ENCODE results near the gene RPAP3. TPM values are rescaled to one million over a fixed set of nuclear protein-coding genes. Genes with fewer than 3 reads are reported as not detected.

RPAP3 gene
- total RNA-seq = 17.6 TPM
- long read RNA-seq, full-length matches to known transcripts = 26 of 32 reads
- long read RNA-seq, partial matches to known transcripts = 3 of 32 reads
- long read RNA-seq, other reads (novel, unspliced or antisense) = 3 of 32 reads

DNA sequence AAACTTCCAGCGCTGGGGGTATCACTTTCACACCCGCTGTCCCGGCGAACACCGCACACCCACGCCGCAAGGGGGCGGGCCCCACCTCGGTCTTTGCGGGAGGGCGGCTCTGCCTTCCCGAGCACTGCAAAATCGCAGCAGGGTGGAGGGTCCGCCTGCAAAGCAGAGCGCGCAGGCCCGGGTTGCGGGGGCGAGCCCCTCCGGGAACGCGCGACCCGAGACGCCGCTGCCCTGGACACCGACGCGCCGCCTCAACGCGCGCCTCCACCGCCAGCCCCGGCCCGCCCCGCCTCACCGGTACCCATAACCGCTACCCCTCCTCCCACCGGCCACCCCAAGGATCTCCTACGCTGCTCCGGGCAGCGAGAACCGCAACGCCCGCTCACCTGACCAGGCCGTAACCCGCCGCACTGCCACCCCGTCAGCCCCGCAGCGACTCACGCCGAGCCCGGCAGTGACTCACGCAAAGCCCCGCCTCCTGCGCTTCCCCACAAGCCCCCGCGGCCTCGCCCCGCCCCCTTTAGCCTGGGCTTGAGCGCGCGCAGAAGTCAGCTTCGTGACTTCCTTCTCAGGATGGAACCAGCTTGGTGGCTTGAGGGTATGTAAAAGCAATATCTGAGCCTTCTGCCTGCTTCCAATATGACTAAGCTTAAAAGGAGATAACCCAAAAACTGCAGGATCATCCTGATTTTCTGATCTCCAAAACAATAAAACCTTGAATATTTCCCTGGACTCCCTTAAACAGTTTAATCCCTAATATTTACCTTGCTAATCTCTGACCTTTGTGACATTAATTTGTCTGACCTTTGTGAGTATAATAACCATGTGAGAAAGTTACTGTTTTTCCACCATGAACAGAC lies at the start of gene RPAP3:
TSS of gene RPAP3 (minus strand) at position 465 of the 860 bp plus-strand sequence. CDS start 3,190 bp downstream, outside the sequence.
- peak; percentile 99 for DNase-seq (ENCODE audit: low spot score)

GRCh38 chr12:47754881-47755280 lies 49.1 kb upstream of the RPAP3 start:
- DNase-seq (ENCODE audit: low spot score) = no peak

GRCh38 chr12:47754126-47754525 lies 48.3 kb upstream of the RPAP3 start:
- DNase-seq (ENCODE audit: low spot score) = no peak

DNA sequence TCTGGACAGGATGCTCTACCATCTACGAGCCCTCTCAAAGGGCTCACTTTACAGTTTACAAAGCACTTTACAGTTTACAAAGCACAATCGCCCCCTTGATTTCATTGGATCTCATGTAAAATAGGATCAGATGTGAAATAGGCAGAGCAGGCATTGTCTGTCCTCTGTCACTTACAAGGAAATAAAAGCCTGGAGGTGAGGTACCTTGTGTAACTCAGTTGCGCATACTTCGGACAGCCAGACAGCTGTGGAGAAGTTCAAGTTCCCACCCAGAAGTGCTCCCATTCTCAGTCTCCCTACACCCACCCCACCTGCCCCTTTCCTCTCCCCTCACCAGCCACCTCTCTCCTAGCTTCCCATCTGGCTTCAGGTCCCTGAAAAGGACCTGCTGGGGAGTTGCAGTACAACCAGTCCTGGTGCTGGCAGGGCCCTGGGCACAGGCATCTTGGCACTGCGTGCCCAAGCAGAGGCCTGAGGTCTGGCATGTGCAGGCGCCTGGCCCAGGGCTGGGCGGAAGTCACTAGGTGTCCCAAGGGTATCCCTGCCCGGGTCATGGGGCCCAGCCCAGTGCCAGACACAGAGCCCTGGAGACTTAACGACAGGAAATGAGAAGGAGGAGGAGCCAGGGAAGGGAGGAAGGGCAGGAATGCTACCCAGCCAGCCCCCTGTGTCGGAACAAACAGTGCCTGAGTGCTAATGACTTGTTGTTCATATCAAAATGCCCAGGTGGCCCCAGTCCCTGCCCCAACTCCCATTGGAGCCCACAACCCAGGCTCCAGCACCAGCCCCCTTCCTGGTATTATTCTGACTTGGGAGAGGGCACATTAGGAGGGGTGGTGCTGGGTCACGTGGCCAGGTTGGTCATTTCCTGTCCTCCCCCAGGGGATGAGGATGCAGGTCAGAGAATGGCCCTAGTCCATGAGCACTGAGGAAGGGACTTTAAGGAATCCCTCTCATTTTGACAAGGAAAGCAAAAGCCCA lies 47.5 kb upstream of the RPAP3 start:
- DNase-seq (ENCODE audit: low spot score) = no peak

GRCh38 chr12:47752552-47752951 lies 46.7 kb upstream of the RPAP3 start:
- DNase-seq (ENCODE audit: low spot score) = no peak

DNA sequence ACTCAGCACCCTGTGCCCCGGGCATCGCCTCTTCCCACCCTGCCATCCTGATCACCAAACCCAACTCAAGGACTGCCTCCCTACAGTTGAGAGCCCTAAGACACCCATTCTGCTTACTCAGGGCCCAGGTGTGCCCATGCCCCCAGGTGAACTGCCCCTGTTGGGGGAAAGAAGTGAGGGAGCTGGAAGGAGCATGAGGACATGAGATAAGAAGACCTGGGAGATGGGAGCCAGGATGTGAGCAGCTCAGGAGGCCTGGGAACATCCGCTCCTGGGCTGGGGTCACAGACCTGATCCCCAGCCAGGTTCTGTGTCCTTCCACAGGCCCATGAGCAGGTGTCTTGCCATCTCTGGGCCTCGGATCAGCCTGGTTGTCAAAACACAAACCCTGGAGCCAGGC lies 46.3 kb upstream of the RPAP3 start:
- no peak for DNase-seq (ENCODE audit: low spot score)

DNA sequence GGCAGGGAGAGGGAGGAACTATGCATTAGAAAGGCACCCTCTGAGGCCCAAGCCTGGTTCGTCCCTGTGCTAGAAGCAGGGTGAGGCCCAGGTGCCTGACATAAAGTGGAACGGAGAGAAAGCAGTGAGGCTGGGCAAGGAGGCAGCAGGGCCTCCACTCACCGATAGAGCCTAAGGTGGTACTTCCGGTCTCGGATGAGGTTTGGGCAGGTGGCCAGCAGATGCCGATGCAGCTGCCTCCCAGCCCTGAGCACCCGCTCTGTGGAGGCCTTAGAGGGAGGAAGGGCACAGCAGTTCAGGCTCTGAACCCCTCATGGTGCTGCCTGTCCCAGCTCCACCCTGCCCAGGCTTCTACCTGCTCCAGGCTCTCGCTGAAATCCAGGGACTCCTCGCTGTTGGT lies 45.7 kb upstream of the RPAP3 start:
- DNase-seq (ENCODE audit: low spot score) = no peak

DNA sequence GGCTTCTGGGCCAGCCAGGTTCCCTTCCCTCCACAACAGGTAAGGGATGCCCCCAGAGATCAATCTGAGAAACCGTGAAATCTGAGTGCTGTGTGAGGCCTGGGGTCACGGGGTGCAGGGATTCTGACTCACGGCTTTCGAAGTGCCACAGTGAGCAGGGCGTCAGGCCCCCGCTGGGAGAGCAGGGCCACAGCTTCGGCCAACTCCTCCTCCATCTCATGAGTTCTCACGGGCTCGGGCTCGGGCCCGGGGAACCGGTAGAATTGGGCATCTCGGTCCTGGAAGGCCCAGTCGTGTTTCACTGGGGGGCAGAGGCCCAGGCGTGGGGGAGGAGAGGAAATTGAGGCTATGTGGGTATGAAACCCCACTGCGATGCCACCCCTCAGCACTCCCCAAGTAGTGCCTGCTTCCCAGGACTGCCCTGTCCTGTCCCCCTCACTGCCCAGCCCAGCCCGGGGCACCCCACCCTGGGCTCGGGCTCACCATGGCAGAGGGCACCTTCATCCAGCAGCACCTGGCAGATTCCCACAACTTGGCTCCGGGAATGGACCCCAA lies 45.2 kb upstream of the RPAP3 start:
- DNase-seq (ENCODE audit: low spot score) = no peak

DNA sequence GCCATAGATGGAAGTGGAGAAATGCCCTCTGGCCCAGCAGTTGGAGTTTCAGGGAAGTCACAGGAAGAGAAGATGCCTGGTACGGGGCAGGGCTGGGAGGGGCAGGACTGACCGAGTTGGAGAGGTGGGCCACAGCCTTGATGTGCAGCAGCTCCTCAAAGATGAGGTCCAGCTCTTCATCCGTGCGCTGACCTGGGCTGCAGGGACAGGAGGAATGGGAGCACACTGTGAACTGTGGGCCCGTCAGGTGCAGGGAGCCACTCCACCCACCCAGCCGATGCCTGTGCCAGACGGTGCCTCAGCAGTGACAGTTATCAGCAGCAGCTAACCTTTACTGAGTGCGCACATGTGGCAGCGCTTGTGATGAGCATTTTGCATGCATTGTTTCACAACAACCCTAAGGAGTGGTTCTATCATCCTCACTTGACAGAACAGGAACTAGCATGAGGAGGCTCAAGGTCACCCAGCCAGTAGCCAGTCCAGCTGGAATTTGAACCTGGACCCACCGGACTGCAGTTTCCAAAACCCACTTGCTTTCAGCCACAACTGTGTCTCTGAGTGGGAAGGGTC lies 44.5 kb upstream of the RPAP3 start:
- DNase-seq (ENCODE audit: low spot score) = no peak

GRCh38 chr12:47748899-47749298 lies 43.1 kb upstream of the RPAP3 start:
- DNase-seq (ENCODE audit: low spot score) = no peak

DNA sequence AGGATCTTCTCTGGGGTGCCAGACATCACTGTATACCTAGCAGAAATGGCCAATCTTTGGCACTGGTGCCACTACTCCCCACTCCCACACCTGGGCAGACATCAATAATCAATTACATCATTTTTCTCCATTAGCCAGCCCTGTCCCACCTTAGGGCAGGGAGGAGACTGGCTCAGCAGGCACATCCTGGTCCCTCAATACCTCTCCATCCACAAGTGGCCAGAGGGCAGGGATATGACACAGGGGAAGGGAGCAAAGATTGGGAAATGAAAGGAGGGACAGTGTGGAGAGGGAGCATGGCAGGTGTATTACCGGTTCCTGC lies 42.6 kb upstream of the RPAP3 start:
- no peak for DNase-seq (ENCODE audit: low spot score)

DNA sequence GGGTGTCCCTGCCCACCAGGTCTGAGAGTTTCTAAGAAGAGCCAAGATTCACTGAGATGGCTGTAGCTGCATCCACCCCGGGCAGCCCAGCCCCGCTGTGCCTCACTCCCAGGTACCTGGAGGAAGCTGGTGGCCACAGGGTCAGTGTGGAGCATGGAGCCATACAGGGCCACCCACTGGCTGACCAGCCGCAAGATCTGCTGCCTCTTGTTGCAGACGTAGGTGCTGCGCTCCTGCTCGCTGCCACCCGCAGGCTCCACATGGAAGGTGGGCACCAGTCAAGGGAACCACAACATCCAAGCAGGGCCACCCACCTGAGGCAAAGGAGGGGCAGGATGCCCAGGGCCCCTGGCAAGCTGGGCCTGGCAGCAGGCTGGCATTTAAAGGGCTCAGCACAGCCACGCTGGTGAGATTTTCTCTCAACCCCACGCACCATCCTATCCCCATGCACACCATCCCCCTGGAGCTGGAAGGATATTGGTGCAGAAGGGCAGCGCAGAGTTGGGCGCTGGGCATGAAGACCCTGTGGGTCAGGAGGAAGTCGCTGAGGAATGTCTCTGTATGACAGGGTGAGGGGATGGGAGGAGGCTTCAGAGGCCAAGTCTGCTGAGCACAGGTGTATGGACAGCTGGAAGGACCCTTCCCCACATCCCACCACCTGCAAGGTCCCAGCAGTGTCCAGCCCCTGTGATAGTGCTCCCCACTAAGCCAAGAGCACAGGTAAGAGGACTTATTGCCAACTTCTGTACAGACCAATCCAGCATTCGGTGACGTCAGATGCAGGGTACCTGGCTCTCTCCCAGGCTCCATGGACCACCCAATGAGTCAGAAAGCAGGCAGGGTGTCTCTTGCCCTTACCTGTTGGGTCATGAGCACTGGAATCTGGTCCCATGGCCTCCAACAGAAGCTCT lies 42.0 kb upstream of the RPAP3 start:
- no peak for DNase-seq (ENCODE audit: low spot score)

DNA sequence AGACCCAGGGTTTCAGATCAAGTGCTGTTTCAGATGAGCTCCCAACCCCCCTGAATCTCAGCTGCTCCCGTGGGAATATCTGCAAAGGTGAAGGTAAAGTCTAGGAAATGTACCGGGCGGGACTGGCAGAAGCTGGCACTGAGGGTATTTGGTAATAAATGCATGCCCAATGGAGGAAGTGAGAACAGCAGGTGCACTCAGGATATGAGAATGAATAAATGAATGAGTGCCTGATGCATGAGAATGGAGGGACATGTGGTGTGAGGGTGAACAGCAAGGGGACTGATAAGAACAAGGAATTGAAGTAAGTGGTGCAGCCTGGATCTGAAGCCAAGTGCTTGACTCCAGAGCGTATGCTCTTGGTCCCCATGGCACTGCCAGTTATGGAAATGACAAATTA lies 41.3 kb upstream of the RPAP3 start:
- no peak for DNase-seq (ENCODE audit: low spot score)

DNA sequence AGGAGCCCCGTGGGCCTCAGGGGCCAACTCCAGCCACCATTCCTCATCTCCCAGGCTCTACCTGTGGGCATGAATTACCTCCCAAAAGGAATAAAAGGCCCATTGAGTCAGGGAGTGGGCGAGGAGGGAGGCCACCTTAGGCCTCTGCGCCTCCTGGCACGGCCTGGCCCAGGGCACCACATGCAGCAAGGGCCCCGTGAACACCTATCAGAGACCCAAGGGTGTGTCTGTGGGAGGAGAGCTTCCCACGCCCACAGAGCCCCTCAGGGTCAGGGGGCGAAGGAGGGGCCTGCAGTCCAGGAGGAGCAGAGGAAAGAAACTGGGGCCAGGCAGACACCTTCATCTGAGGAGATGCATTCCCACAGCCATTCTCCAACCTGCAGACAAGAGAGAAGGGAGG lies 40.7 kb upstream of the RPAP3 start:
- no peak for DNase-seq (ENCODE audit: low spot score)

- DNase-seq (ENCODE audit: low spot score) = no peak
These were observed 40.2 kb upstream of the RPAP3 start for GRCh38 chr12:47746073-47746472.

DNA sequence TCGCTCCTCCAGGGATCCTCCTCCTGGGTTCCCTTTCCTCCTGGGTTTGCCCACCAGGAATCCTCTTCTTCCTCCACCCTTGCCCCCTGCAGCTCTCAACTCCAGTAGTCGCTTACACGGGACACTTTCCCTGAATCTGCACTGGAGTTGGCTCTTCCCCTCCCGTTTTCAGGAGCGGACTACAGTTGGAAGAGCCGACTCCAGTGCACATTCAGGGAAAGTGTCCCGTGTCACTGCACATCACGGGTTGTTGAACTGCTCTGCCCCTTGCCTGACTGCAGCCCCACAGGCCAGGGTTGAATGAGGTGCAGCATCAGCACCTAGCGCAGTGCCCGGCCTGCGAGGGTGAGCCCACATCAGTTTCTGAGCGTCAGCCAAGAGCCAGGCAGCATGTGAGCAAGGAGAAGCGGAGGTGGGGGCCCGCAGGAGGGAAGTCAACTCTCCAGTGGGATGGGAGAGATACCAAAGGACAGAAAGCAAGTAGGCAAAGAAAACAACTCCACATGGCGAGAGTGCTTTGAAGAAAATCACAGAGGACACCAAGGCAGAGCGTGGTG lies 39.7 kb upstream of the RPAP3 start:
- DNase-seq (ENCODE audit: low spot score) = no peak

DNA sequence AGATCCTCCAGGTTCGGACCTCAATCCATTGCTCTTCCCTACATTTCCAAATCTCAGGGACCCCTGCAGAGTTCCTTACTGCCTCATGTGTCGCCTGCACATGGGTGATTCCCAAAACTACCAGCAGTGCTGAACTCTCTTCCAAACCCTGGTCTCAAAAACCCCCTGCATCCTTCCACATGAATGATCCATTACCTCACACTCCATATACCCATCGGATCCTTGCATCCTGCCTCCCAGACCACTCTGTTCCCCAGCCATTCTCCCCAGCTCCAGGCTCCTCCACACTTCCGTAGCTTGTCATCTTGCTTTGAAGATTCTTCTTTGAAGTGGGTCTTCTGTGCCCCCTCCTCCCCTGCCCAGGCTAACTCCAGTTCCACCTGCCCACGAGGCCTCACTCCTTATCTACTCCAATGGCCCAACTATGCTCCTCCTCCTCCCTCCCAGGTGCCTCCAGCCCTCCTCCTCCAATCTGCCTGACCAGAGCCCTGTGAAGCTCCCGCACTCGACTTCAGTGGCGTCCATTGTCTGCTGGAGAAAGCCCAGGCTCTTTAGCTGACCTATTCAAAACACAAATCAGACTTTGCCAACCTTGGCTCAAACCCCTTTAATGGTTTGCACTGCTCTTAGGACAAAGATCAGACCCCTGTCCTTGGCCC lies 39.1 kb upstream of the RPAP3 start:
- DNase-seq (ENCODE audit: low spot score) = no peak

DNA sequence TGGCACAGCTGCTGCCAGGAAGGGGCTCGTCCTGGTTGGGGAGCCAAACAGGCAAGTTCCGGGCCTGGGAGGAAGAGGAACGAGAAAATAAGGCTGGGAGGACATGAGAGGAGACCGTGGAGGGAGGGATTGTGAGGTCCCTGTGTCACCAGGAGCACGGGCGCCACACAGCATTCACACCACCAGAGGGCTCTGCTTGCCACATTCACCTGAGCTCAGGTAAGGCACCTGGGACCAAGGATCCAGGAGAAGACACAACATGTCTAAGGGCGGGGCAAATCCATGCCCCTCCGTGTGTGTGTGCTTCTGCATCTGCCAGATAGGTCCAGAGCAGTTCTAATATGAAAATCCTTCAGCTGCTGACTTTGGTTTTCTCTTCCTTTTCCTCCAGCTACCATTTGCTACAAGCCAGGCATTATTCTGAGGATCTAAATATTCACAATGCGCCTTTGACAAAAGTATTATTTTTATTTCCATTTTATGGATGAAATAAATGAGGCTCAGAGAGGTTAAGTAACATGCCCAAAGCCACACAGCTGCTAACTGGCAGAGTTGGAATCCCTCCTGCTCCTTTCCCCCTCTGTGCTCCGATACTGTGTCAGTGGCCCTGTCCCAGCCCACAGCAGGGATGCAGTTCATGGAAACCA lies 38.3 kb upstream of the RPAP3 start:
- no peak for DNase-seq (ENCODE audit: low spot score)

DNA sequence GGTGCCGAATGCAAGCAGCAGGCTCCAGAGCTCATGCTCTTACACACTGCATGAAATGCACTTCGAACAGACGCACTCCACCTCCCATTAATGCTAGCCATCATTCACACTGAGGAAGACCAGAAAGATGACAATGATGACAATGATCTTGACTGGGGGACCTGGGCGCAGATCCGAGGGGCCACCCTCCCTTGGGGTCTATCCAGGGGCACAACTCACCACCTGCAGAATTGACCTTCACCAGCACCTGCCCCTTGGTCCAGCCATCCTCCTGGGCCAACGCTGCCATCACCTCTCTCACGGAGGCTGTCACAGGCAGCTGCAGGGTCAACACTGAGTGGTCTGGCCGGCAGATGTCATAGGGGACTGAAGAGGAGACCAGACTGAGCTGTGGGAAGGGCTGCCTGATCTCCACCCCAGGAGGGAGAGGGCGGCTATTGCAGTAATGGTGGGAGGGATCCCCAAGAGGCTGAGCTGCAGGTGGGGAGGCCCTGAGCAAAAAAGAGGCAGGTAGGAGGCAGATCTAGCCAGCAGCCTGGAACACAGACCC lies 37.6 kb upstream of the RPAP3 start:
- DNase-seq (ENCODE audit: low spot score) = no peak

Measured in mesenteric fat pad (tissue), 1 donor.